Aorta (tissue), 5 donors: Measurements from ENCODE around the gene CPTP. TPM values are rescaled to one million over a fixed set of nuclear protein-coding genes. Genes with fewer than 3 reads are reported as not detected.

Experiments used
- ATAC-seq: fragments of 200-7000 bp; cut with Tn5 transposase; one replicate; pipeline ENCODE4 v1.9.1; 2022; ENCODE audit warnings: moderate library complexity; ENCODE audit not compliant: low FRiP score
- DNase-seq, 2 donors: peaks; one replicate each; pipeline ENCODE4 v3.0.0-alpha.2; 2020
- H3K27ac ChIP-seq, 2 donors: one replicate each; pipeline ENCODE4 v1.5.1; 2013; ENCODE audit warnings: low read length in 2 of 2, mild to moderate bottlenecking in 2 of 2, moderate library complexity in 2 of 2, control low read depth in 1 of 2, inconsistent platforms in 1 of 2, low read depth in 1 of 2
- H3K27me3 ChIP-seq, 2 donors: one replicate each; pipeline ENCODE4 v1.6.1; 2013; ENCODE audit warnings: control low read depth in 1 of 2, low read length in 1 of 2, mild to moderate bottlenecking in 1 of 2, moderate library complexity in 1 of 2; ENCODE audit not compliant: insufficient read depth in 2 of 2, control insufficient read depth in 1 of 2
- H3K36me3 ChIP-seq, 2 donors: one replicate each; pipeline ENCODE4 v1.6.1; 2013; ENCODE audit warnings: control low read depth in 1 of 2, low read length in 1 of 2, mild to moderate bottlenecking in 1 of 2; ENCODE audit not compliant: insufficient read depth in 2 of 2, control insufficient read depth in 1 of 2
- H3K4me1 ChIP-seq, 2 donors: one replicate each; pipeline ENCODE4 v1.6.1; 2013; ENCODE audit warnings: low read length in 2 of 2, control low read depth in 1 of 2, mild to moderate bottlenecking in 1 of 2, moderate library complexity in 1 of 2; ENCODE audit not compliant: insufficient read depth in 2 of 2, control insufficient read depth in 1 of 2
- H3K4me3 ChIP-seq, 2 donors: one replicate each; pipeline ENCODE4 v1.5.1; 2013; ENCODE audit warnings: low read length in 2 of 2, control low read depth in 1 of 2, mild to moderate bottlenecking in 1 of 2
- H3K9me3 ChIP-seq: one replicate; pipeline ENCODE4 v1.6.1; 2013; ENCODE audit warnings: mild to moderate bottlenecking, low read length; ENCODE audit not compliant: control insufficient read depth
- WGBS, 2 donors: extraction: QIAGEN DNeasy Blood & Tissue Kit; methylation state at CpG; one replicate each; pipeline ENCODE4 v1.1.7; 2013; 5-methylcytosine and 5-hydroxymethylcytosine counted together
- intact Hi-C, 2 donors: fragments of 100-400 bp; cut with DNase I; formaldehyde crosslinking; loops; one replicate each; pipeline versions ENCODE4 v1.14.2 to v1.15.0; 2022
- microRNA-seq, 2 donors: library from miRNA; unstranded; fragments of <30 nt; microRNA quantifications; one replicate each; pipeline ENCODE4 v1.2.0, GENCODE V29; 2020
- polyA plus RNA-seq, 2 donors: library from polyadenylated mRNA; stranded (reverse); fragments of 200-250 nt; gene quantifications; one replicate each; pipeline ENCODE4 v1.2.3, GENCODE V29; 2013
- total RNA-seq, 2 donors: library from RNA; stranded (reverse); fragmentation: NEBNext Ultra II Directional; extraction: Animal tissue kit (Norgen Biotek cat#: 25700); gene quantifications; one replicate each; pipeline ENCODE4 v1.2.1, GENCODE V29; 2021
- donor health status: healthy with polysubstance abuse.
- donor health status: Bipolar disorder and iron deficiency.
- donor health status: DM: no; HTN: no; CAD: no.
- donor health status: DM: no; HTN: no; CAD: no.
- donor health status: DM: yes; HTN: yes; CAD: no.

Gene CPTP
- total and polyA plus RNA-seq, 4 donors: 12.9 to 16.4 (median 14.4) TPM

- DNase-seq (peak; percentile 99), ATAC-seq (peak; percentile 97)
- no peaks in the 10 kb centered on the region for H3K4me1 ChIP-seq
- H3K36me3 ChIP-seq: no peaks in the 10 kb centered on the region
- 0% methylated on average over 63 to 85 of the region's 85 CpGs for WGBS, 2 donors
- peak within 1 kb of the TSS; percentile 61 to 69 for H3K4me3 ChIP-seq
- H3K9me3 ChIP-seq: no peaks in the 10 kb centered on the region
- intact Hi-C loops: loop anchor here in 1 of 2 donors (1.0 kb wide), 1 partner anchor 67 kb away; the partner anchor contains the start of gene PUSL1
- H3K27me3 ChIP-seq: no peaks in the 10 kb centered on the region
- peak within 1 kb of the TSS in 1 of 2 donors; percentile 73 for H3K27ac ChIP-seq
Observed at GRCh38 chr1:1374929-1375662, 50.5 kb downstream of the CPTP start, which contains the start of gene AURKAIP1. TSS of gene AURKAIP1 (minus strand) at chr1:1375207. CDS start at chr1:1374756, 451 bp downstream.

- no peak overlapping the region for H3K4me3 ChIP-seq
- no peak for ATAC-seq
- H3K27me3 ChIP-seq: no peaks in the 10 kb centered on the region
- intact Hi-C loops: no loop called here
- H3K27ac ChIP-seq: no peak overlapping the region
- H3K9me3 ChIP-seq: no peaks in the 10 kb centered on the region
- H3K4me1 ChIP-seq: no peaks in the 10 kb centered on the region
- DNase-seq: no peak
- no peaks in the 10 kb centered on the region for H3K36me3 ChIP-seq
- 86 to 89% methylated on average over 10 of the region's 10 CpGs for WGBS, 2 donors
Observed at GRCh38 chr1:1376551-1377226, 52.1 kb downstream of the CPTP start.

GRCh38 chr1:1377540-1378205 lies 53.1 kb downstream of the CPTP start:
- intact Hi-C loops: no loop called here
- H3K27me3 ChIP-seq: no peaks in the 10 kb centered on the region
- no peak overlapping the region for H3K4me3 ChIP-seq
- no peak for DNase-seq
- H3K4me1 ChIP-seq: no peaks in the 10 kb centered on the region
- H3K9me3 ChIP-seq: no peaks in the 10 kb centered on the region
- no peaks in the 10 kb centered on the region for H3K36me3 ChIP-seq
- 90 to 92% methylated on average over 16 of the region's 16 CpGs for WGBS, 2 donors
- no peak for ATAC-seq
- no peak overlapping the region for H3K27ac ChIP-seq

Small RNAs within 50 kb of the gene (microRNA-seq; reads per million reads assigned to microRNA genes)
- gene MIR6726: 0.99 to 1.2 reads per million in 2 donors
- gene MIR6727: 0 to 1.2 reads per million in 2 donors
- 0 to 1.2 reads per million in 2 donors for gene MIR6808

Other genes with a start within 250 kb of the CPTP start
- gene C1orf159, start 208.7 kb upstream of the CPTP start, total RNA-seq: 10 to 100 TPM in 1 of 2 donors, 1 to 10 TPM in 1; 9.3 to 13.6 TPM
- 10 to 100 TPM in 1 of 2 donors, 1 to 10 TPM in 1; 4.0 to 35.4 TPM for gene C1orf159, start 208.7 kb upstream of the CPTP start, polyA plus RNA-seq
- under 1 TPM in 1 of 2 donors, not detected in 1; 0.15 TPM for gene TTLL10, start 150.9 kb upstream of the CPTP start, total RNA-seq
- not detected for gene TTLL10, start 150.9 kb upstream of the CPTP start, polyA plus RNA-seq
- 1 to 10 TPM; 1.0 to 1.1 TPM for gene TNFRSF18, start 118.2 kb upstream of the CPTP start, total RNA-seq
- 1 to 10 TPM in 1 of 2 donors, not detected in 1; 1.3 TPM for gene TNFRSF18, start 118.2 kb upstream of the CPTP start, polyA plus RNA-seq
- 1 to 10 TPM; 1.6 to 3.5 TPM for gene TNFRSF4, start 110.6 kb upstream of the CPTP start, total RNA-seq
- gene TNFRSF4, start 110.6 kb upstream of the CPTP start, polyA plus RNA-seq: 1 to 10 TPM in 1 of 2 donors, not detected in 1; 1.0 TPM
- gene SDF4, start 92.8 kb upstream of the CPTP start, total RNA-seq: 100 to 1,000 TPM; 138 to 140 TPM
- 100 to 1,000 TPM in 1 of 2 donors, 10 to 100 TPM in 1; 73.3 to 158 TPM for gene SDF4, start 92.8 kb upstream of the CPTP start, polyA plus RNA-seq
- 10 to 100 TPM; 11.3 to 12.8 TPM for gene B3GALT6, start 92.6 kb upstream of the CPTP start, total RNA-seq
- gene B3GALT6, start 92.6 kb upstream of the CPTP start, polyA plus RNA-seq: 1 to 10 TPM; 2.5 to 9.3 TPM
- gene C1QTNF12, start 78.1 kb upstream of the CPTP start, total RNA-seq: 1 to 10 TPM; 3.9 to 4.3 TPM
- 10 to 100 TPM in 1 of 2 donors, 1 to 10 TPM in 1; 3.4 to 10.0 TPM for gene C1QTNF12, start 78.1 kb upstream of the CPTP start, polyA plus RNA-seq
- gene UBE2J2, start 50.9 kb upstream of the CPTP start, total RNA-seq: 10 to 100 TPM; 46.9 to 49.4 TPM
- 10 to 100 TPM; 17.2 to 49.3 TPM for gene UBE2J2, start 50.9 kb upstream of the CPTP start, polyA plus RNA-seq
- gene SCNN1D, start 44.4 kb upstream of the CPTP start, total RNA-seq: 1 to 10 TPM; 3.5 to 8.2 TPM
- gene SCNN1D, start 44.4 kb upstream of the CPTP start, polyA plus RNA-seq: 10 to 100 TPM in 1 of 2 donors, 1 to 10 TPM in 1; 7.9 to 24.1 TPM
- gene ACAP3, start 16.9 kb upstream of the CPTP start, total RNA-seq: 10 to 100 TPM; 25.0 to 69.2 TPM
- 10 to 100 TPM; 10.6 to 63.9 TPM for gene ACAP3, start 16.9 kb upstream of the CPTP start, polyA plus RNA-seq
- gene PUSL1, start 16.2 kb upstream of the CPTP start, total RNA-seq: 10 to 100 TPM in 1 of 2 donors, 1 to 10 TPM in 1; 7.4 to 12.6 TPM
- 10 to 100 TPM in 1 of 2 donors, 1 to 10 TPM in 1; 5.8 to 13.7 TPM for gene PUSL1, start 16.2 kb upstream of the CPTP start, polyA plus RNA-seq
- 100 to 1,000 TPM; 114 to 121 TPM for gene INTS11, start 142 bp upstream of the CPTP start, total RNA-seq
- 100 to 1,000 TPM in 1 of 2 donors, 10 to 100 TPM in 1; 48.0 to 995 TPM for gene INTS11, start 142 bp upstream of the CPTP start, polyA plus RNA-seq
- under 1 TPM; 0.24 to 0.36 TPM for gene TAS1R3, start 6.5 kb downstream of the CPTP start, total RNA-seq
- under 1 TPM; 0.25 to 0.31 TPM for gene TAS1R3, start 6.5 kb downstream of the CPTP start, polyA plus RNA-seq
- gene DVL1, start 24.6 kb downstream of the CPTP start, total RNA-seq: 10 to 100 TPM; 48.7 to 53.7 TPM
- gene DVL1, start 24.6 kb downstream of the CPTP start, polyA plus RNA-seq: 10 to 100 TPM; 21.2 to 71.9 TPM
- 100 to 1,000 TPM; 105 to 221 TPM for gene MXRA8, start 33.8 kb downstream of the CPTP start, total RNA-seq
- gene MXRA8, start 33.8 kb downstream of the CPTP start, polyA plus RNA-seq: 100 to 1,000 TPM in 1 of 2 donors, 10 to 100 TPM in 1; 52.3 to 364 TPM
- gene AURKAIP1, start 50.4 kb downstream of the CPTP start, total RNA-seq: 10 to 100 TPM; 59.6 to 65.6 TPM
- gene AURKAIP1, start 50.4 kb downstream of the CPTP start, polyA plus RNA-seq: 100 to 1,000 TPM; 119 to 154 TPM
- 100 to 1,000 TPM; 153 to 246 TPM for gene CCNL2, start 74.5 kb downstream of the CPTP start, total RNA-seq
- 100 to 1,000 TPM in 1 of 2 donors, 10 to 100 TPM in 1; 34.6 to 409 TPM for gene CCNL2, start 74.5 kb downstream of the CPTP start, polyA plus RNA-seq
- gene MRPL20, start 82.5 kb downstream of the CPTP start, total RNA-seq: 10 to 100 TPM; 69.7 to 70.2 TPM
- gene MRPL20, start 82.5 kb downstream of the CPTP start, polyA plus RNA-seq: 100 to 1,000 TPM; 144 to 184 TPM
- gene ANKRD65, start 96.5 kb downstream of the CPTP start, total RNA-seq: 1 to 10 TPM; 1.5 to 6.9 TPM
- under 1 TPM in 1 of 2 donors, not detected in 1; 0.13 TPM for gene ANKRD65, start 96.5 kb downstream of the CPTP start, polyA plus RNA-seq
- 10 to 100 TPM; 35.6 to 86.5 TPM for gene VWA1, start 110.9 kb downstream of the CPTP start, total RNA-seq
- gene VWA1, start 110.9 kb downstream of the CPTP start, polyA plus RNA-seq: 1 to 10 TPM in 1 of 2 donors, under 1 TPM in 1; 0.13 to 4.5 TPM
- 1 to 10 TPM in 1 of 2 donors, under 1 TPM in 1; 0.42 to 5.5 TPM for gene ATAD3C, start 124.9 kb downstream of the CPTP start, total RNA-seq
- gene ATAD3C, start 124.9 kb downstream of the CPTP start, polyA plus RNA-seq: under 1 TPM in 1 of 2 donors, not detected in 1; 0.08 TPM
- gene ATAD3B, start 147.0 kb downstream of the CPTP start, total RNA-seq: 10 to 100 TPM in 1 of 2 donors, 1 to 10 TPM in 1; 8.1 to 21.5 TPM
- gene ATAD3B, start 147.0 kb downstream of the CPTP start, polyA plus RNA-seq: 10 to 100 TPM in 1 of 2 donors, 1 to 10 TPM in 1; 6.1 to 44.8 TPM
- 10 to 100 TPM; 11.9 to 13.2 TPM for gene ATAD3A, start 187.4 kb downstream of the CPTP start, total RNA-seq
- gene ATAD3A, start 187.4 kb downstream of the CPTP start, polyA plus RNA-seq: 10 to 100 TPM in 1 of 2 donors, 1 to 10 TPM in 1; 8.3 to 20.2 TPM
- 1 to 10 TPM; 6.2 to 7.8 TPM for gene TMEM240, start 215.8 kb downstream of the CPTP start, total RNA-seq
- 10 to 100 TPM in 1 of 2 donors, 1 to 10 TPM in 1; 1.1 to 15.1 TPM for gene TMEM240, start 215.8 kb downstream of the CPTP start, polyA plus RNA-seq